Endodermal cell (in vitro differentiated cells): Measurements from ENCODE around the gene SPNS2. TPM values are rescaled to one million over a fixed set of nuclear protein-coding genes. Genes with fewer than 3 reads are reported as not detected.

Experiments
- DNase-seq: peaks from one replicate; pipeline ENCODE4 v3.0.0-alpha.2; 2017
- H3K27ac ChIP-seq: 2 replicates; pipeline ENCODE4 v1.5.1; 2013; ENCODE audit warnings: mild to moderate bottlenecking, low read depth, low read length, moderate library complexity
- H3K27me3 ChIP-seq: 2 replicates; pipeline ENCODE4 v1.6.1; 2013; ENCODE audit warnings: mild to moderate bottlenecking, low read length, moderate library complexity; ENCODE audit not compliant: insufficient read depth, control insufficient read depth, poor library complexity, severe bottlenecking
- H3K36me3 ChIP-seq: 2 replicates; pipeline ENCODE4 v1.7.0; 2013; ENCODE audit warnings: mild to moderate bottlenecking, low read length, moderate library complexity; ENCODE audit not compliant: control insufficient read depth, insufficient read depth
- H3K4me1 ChIP-seq: one replicate; pipeline ENCODE4 v1.7.0; 2013; ENCODE audit warnings: low read length; ENCODE audit not compliant: control insufficient read depth, insufficient read depth
- H3K4me3 ChIP-seq: 2 replicates; pipeline ENCODE4 v1.5.1; 2013; ENCODE audit warnings: mild to moderate bottlenecking, low read length, moderate library complexity
- H3K9ac ChIP-seq: 2 replicates; pipeline ENCODE4 v1.6.1; 2013; ENCODE audit warnings: mild to moderate bottlenecking, low read length, moderate library complexity; ENCODE audit not compliant: poor library complexity, severe bottlenecking; ENCODE audit errors: extremely low read depth
- H3K9me3 ChIP-seq: 2 replicates; pipeline ENCODE4 v1.6.1; 2013; ENCODE audit warnings: mild to moderate bottlenecking, low read length, moderate library complexity; ENCODE audit not compliant: control insufficient read depth
- H3K27ac Mint-ChIP-seq: 2 replicates; pipeline ENCODE4 v1.8.0; 2020; ENCODE audit warnings: mixed read lengths
- H3K27me3 Mint-ChIP-seq: 2 replicates; pipeline ENCODE4 v1.8.0; 2021; ENCODE audit warnings: mild to moderate bottlenecking, mixed read lengths; ENCODE audit not compliant: insufficient read depth
- H3K36me3 Mint-ChIP-seq: 2 replicates; pipeline ENCODE4 v1.8.0; 2020; ENCODE audit warnings: low read depth, mixed read lengths
- H3K4me1 Mint-ChIP-seq: 2 replicates; pipeline ENCODE4 v1.8.0; 2020; ENCODE audit warnings: mixed read lengths
- H3K4me3 Mint-ChIP-seq: 2 replicates; pipeline ENCODE4 v1.8.0; 2020; ENCODE audit warnings: mild to moderate bottlenecking, moderate library complexity, mixed read lengths
- H3K9me3 Mint-ChIP-seq: 2 replicates; pipeline ENCODE4 v1.8.0; 2020; ENCODE audit warnings: mild to moderate bottlenecking, mixed read lengths
- WGBS, 2 experiments: methylation state at CpG; one replicate each; pipeline versions ENCODE4 v1.1.5 to v1.1.7; 2013; ENCODE audit warnings: missing lambda C conversion rate in 2 of 2, mixed read lengths in 1 of 2; ENCODE audit not compliant: insufficient coverage in 1 of 2, insufficient read length in 1 of 2; 5-methylcytosine and 5-hydroxymethylcytosine counted together
- total RNA-seq, 2 donors: library from RNA; stranded (reverse); fragmentation: NEBNext Ultra II Directional in 1 of 2; extraction: Animal tissue kit (Norgen Biotek cat#: 25700) in 1 of 2; gene quantifications; 2 replicates in 1 of 2; 3 replicates in 1 of 2; pipeline ENCODE4 v1.2.1, GENCODE V29; 2021
- TF ChIP-seq, protein P1 (sequence below): fragments of 200-600 bp; sonication (generic); conservative IDR thresholded peaks from 2 replicates; pipeline ENCODE4 v1.5.0; 2021; ENCODE audit warnings: antibody characterized with exemption, mild to moderate bottlenecking

Gene SPNS2
- total RNA-seq, 2 donors from 2014 or later, result 0.09 TPM; not detected in 1

DNA sequence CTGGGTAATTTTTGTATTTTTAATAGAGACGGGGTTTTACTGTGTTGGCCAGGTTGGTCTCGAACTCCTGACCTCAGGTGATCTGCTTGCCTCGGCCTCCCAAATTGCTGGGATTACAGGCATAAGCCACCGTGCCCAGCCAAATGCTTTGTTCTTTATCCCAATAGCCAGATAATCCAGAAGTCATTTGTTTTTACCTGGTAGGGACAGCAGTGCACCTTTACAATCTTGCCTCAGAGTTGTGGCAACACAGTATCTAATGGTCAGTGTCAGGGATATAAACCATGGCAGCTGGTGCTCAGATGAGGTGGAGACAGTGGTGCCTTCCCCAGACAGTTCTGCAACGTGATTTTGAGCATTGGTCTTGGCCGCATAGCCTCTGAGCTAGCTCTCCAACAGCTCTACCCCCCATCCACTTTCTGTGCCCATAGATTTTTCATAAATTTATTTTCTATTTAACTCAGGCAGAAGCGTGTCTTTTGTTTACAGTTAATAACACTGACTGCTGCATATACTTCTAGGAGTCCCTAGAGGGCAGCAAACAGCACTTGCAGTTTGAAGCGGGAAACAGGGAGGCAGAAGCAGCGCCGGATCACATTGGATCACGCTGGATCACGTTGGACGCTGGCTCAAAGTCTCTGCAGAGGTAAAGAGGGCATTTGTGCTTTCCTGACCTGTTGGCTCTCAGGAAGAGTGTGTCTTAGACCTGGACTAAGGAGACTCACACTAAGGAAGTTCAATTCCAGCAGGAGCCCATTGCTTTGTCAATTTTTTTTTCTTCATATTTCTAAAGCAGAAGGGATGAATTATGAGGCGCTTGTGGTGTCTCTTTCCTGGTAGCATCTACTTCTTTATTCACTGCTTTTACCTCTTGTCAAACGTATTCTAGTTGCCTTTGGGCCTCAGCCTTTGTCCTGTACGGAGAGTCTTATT, 66.8 kb downstream of the SPNS2 start:
- Histone ChIP-seq H3K9me3 (no peaks in the 10 kb centered on the region), H3K27me3 (no peaks in the 10 kb centered on the region), H3K36me3 (no peaks in the 10 kb centered on the region), H3K4me3 (no peak overlapping the region), H3K4me1 (no peaks in the 10 kb centered on the region), H3K27ac (no peak overlapping the region), H3K9ac (no peak overlapping the region)
- peaks cover 5% of the 10 kb centered on the region for H3K4me1 Mint-ChIP-seq
- H3K4me3 Mint-ChIP-seq, result no peak overlapping the region
- H3K36me3 Mint-ChIP-seq, result no peaks in the 10 kb centered on the region
- H3K9me3 Mint-ChIP-seq, result no peaks in the 10 kb centered on the region
- DNase-seq, result peak; percentile 90
- 35 to 43% methylated on average over 15 to 16 of the region's 16 CpGs for WGBS, 2 experiments
- TF ChIP-seq, protein P1, sequence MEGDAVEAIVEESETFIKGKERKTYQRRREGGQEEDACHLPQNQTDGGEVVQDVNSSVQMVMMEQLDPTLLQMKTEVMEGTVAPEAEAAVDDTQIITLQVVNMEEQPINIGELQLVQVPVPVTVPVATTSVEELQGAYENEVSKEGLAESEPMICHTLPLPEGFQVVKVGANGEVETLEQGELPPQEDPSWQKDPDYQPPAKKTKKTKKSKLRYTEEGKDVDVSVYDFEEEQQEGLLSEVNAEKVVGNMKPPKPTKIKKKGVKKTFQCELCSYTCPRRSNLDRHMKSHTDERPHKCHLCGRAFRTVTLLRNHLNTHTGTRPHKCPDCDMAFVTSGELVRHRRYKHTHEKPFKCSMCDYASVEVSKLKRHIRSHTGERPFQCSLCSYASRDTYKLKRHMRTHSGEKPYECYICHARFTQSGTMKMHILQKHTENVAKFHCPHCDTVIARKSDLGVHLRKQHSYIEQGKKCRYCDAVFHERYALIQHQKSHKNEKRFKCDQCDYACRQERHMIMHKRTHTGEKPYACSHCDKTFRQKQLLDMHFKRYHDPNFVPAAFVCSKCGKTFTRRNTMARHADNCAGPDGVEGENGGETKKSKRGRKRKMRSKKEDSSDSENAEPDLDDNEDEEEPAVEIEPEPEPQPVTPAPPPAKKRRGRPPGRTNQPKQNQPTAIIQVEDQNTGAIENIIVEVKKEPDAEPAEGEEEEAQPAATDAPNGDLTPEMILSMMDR, result peak; percentile 87
- H3K27ac Mint-ChIP-seq, result no peak overlapping the region
- H3K27me3 Mint-ChIP-seq, result peaks cover 9% of the 10 kb centered on the region

DNA sequence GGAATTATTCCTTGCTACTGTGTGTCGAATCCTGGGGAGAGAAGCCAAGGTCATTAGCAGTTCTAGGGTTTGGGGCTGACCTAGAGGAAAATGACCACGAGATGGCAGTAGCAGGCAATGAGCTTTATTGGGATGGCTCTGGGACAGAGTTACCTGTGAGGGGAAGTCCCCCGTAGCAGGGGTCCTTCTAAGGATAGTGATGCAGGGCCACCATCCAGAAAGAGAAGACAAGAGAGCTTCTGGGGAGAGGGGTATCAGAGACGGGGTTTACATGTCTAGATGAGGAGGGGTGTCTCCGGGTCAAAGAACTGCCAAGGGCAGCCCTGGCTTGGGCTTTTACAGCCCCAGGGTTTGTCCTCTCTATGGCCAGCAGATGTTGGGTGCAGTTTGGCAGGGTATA, 68.1 kb downstream of the SPNS2 start:
- Mint-ChIP-seq H3K36me3 (no peaks in the 10 kb centered on the region), H3K27ac (no peak overlapping the region), H3K9me3 (no peaks in the 10 kb centered on the region), H3K27me3 (peaks cover 11% of the 10 kb centered on the region), H3K4me1 (peaks cover 5% of the 10 kb centered on the region), H3K4me3 (no peak overlapping the region)
- H3K36me3 ChIP-seq, result no peaks in the 10 kb centered on the region
- H3K4me3 ChIP-seq, result no peak overlapping the region
- DNase-seq, result peak; percentile 96
- H3K9ac ChIP-seq, result no peak overlapping the region
- WGBS, 2 experiments, result 24 to 26% methylated on average over 3 to 5 of the region's 5 CpGs
- H3K27ac ChIP-seq, result no peak overlapping the region
- H3K27me3 ChIP-seq, result no peaks in the 10 kb centered on the region
- TF ChIP-seq, protein P1, result peak; percentile 90
- no peaks in the 10 kb centered on the region for H3K4me1 ChIP-seq
- no peaks in the 10 kb centered on the region for H3K9me3 ChIP-seq

DNA sequence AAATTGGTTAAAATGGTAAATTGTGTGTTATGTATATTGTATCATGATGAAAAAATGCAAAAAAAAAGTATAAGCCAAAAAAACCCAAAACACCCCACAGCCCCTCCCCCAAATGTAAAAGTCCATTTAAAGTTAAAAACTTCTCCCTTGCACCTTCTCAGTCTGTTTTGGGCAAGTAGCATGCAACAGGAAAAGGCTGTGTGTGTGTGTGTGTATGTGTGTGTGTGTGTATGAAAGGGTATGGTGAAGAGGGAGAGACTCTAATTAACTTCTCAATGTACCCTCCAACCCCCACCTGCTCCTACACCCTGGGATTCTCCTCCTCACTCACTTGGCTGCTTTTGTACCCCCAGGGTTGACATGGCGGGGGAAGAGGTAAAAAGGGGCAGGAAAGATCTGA, 70.9 kb downstream of the SPNS2 start:
- Mint-ChIP-seq H3K9me3 (no peaks in the 10 kb centered on the region), H3K4me1 (peaks cover 5% of the 10 kb centered on the region), H3K4me3 (no peak overlapping the region), H3K27me3 (peaks cover 8% of the 10 kb centered on the region), H3K27ac (no peak overlapping the region), H3K36me3 (no peaks in the 10 kb centered on the region)
- Histone ChIP-seq H3K4me1 (no peaks in the 10 kb centered on the region), H3K27ac (no peak overlapping the region), H3K9me3 (no peaks in the 10 kb centered on the region), H3K36me3 (no peaks in the 10 kb centered on the region), H3K4me3 (no peak overlapping the region), H3K27me3 (no peaks in the 10 kb centered on the region), H3K9ac (no peak overlapping the region)
- TF ChIP-seq, protein P1, result no peak
- 0% methylated on average over 1 of the region's 1 CpG; no CpG with 5 or more reads in 1 of the 2 experiments for WGBS, 2 experiments
- no peak for DNase-seq
